NK-92 (cell line): ENCODE results near the gene TRPM7.
"Not testable (repeated sequence)": the region's sequence is repeated elsewhere in the genome, so short reads cannot be mapped to it uniquely, and the experiment has no call there.

ENCODE experiments used
- DNase-seq: peaks from one replicate; lab custom pipeline; 2025; ENCODE audit not compliant: unreplicated experiment; lab: John Stamatoyannopoulos, UW

Gene TRPM7

GRCh38 chr15:50675535-50676144, 11.0 kb downstream of the TRPM7 start:
- DNase-seq = no peak

- DNase-seq = no peak
Observed at GRCh38 chr15:50670115-50670514, 16.5 kb downstream of the TRPM7 start.

- DNase-seq = no peak
Observed at GRCh38 chr15:50669611-50670010, 17.0 kb downstream of the TRPM7 start.

DNA sequence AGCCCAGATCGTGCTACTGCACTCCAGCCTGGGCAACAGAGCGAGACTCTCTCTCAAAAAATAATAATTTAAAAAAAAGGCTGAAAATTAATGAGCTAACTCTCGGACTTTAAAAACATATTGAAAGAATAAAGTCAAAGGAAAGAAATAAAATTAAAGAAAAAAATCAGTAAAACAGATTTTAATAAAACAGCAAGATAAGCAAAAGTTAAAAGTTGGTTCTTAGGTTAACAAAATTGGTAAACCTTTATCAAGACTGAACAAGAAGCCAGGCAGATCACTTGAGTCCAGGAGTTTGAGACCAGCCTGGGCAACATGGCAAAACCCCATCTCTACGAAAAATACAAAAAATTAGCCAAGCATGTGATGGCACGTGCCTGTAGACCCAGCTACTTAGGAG, 20.7 kb downstream of the TRPM7 start:
- no peak for DNase-seq

DNA sequence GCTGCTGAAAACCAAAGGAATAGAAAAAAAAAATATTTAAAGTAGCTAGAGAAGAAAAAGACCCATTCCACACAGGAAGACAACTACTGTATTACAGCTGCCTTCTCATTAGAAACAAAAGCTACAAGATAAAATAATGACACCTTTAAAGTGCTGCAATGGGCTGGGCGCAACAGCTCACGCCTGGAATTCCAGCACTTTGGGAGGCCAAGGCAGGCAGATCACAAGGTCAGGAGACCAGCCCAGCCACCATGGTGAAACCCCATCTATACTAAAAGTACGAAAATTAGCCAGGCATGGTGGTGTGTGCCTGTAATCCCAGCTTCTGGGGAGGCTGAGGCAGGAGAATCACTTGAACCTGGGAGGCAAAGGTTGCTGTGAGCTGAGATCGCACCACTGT, 31.0 kb downstream of the TRPM7 start:
- no peak for DNase-seq

GRCh38 chr15:50653156-50653743, 33.3 kb downstream of the TRPM7 start:
- DNase-seq = no peak

- DNase-seq = no peak
Observed at GRCh38 chr15:50652671-50653070, 33.9 kb downstream of the TRPM7 start.

GRCh38 chr15:50641318-50641717, 45.3 kb downstream of the TRPM7 start:
- DNase-seq = no peak

GRCh38 chr15:50636146-50636545, 50.5 kb downstream of the TRPM7 start:
- no peak for DNase-seq

DNA sequence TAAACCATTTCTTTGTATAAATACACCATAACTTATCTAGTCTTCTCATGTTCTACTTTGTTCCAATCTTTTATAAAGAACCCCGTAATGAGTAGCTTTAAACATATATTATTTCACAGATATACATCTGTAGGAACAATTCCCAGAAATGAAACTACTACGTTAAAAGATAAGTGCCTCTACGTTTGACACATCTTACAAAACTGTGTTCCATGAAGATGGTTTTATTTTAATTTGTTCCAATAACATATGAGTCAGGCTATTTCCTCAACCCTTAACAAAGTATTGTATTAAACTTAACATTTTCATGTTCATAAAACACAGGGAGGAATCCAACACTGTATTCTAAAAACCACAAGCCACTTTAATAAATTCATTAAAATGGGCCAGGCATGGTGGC, 52.9 kb downstream of the TRPM7 start:
- DNase-seq = no peak

DNA sequence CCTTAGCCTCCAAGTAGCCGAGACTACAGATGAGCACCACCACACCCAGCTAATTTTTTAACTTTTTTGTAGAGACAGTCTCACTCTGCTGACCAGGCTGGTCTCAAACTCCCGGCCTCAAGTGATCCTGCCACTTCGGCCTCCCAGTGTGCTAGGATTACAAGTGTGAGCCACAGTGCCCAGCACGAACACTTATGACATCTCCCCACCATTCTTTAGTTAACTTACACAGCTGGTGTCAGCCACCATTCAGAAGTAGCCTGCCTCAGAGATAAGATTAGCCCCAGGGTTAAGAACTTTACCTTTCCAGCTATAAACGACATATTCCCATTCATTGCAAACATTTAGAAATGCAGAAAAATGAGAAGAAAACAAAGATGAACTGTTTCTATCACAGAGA, 58.2 kb downstream of the TRPM7 start:
- DNase-seq = no peak

DNA sequence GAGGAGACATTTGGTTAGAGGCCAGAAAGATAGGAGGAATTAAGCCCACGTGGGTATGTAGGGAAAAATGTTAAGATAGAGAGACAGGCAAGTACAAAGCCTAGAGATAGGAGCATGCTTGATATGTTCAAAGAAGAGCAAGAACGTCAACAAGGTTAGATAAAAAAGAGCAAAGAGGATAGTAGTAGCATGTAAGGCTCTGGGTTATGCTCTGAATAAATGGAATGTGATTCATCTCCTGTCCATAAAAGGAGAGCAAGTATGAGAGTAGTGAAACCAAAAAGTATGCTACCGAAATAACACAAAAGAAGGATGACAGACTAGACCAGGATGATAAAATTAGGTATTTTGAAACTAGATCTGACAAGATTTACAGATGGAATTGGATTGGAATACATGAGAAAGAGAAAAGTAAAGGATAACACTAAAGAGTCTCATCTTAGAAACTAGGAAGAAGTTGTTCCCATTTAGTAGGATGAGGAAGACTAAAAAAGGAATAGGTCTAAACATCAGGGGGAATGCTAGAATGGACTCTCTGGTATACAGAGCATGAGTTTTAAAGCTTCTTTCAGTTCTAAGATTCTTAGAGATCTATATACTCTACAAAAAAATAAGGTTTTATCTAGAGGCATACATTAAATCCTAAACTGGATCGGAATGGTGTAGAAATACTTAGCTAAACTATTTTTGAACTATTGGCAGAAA, 59.1 kb downstream of the TRPM7 start:
- no peak for DNase-seq

- DNase-seq = no peak
Observed at GRCh38 chr15:50624616-50625168, 61.9 kb downstream of the TRPM7 start.

DNA sequence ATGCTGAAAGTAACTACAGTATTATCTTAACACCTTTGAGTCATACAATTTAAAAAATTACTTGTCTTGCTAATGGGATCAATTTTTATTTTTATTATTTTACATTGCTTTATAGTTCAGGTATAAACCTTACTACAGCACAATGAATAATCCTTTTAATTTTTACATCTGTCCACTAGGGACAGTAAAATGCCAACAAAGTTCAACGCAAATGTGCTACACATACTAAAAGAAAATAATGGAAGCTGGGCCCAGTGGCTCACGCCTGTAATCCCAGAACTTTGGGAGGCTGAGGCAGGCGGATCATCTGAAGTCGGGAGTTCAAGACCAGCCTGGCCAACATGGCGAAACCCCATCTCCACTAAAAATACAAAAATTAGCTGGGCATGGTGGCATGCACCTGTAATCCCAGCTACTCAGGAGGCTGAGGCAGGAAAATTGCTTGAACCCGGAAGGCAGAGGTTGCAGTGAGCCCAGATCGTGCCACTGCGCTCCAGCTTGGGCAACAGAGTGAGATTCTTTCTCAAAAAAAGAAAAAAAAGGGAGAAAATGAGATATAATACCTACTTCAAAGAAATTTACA, 64.1 kb downstream of the TRPM7 start:
- not testable (repeated sequence) for DNase-seq

- DNase-seq = not testable (repeated sequence)
Observed at GRCh38 chr15:50616960-50617359, 69.6 kb downstream of the TRPM7 start.

DNA sequence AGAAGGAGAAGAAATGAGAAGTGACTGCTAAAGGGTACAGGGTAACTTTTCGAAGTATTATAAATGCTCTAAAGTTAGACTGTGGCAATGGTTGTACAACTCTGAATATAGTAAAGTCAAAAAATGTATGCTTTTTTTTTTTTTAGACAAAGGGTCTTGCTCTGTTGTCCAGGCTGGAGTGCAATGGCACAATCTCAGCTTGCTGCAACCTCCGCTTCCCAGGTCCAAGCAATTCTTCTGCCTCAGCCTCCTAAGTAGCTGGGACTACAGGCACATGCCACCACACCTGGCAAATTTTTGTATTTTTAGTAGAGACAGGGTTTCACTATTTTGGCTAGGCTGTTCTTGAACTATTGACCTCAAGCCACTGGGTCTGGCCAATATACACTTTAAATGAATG, 70.0 kb downstream of the TRPM7 start:
- DNase-seq = not testable (repeated sequence)

GRCh38 chr15:50613600-50613999, 73.0 kb downstream of the TRPM7 start:
- DNase-seq = no peak

GRCh38 chr15:50607129-50607528, 79.5 kb downstream of the TRPM7 start:
- DNase-seq = no peak

GRCh38 chr15:50605462-50605861, 81.1 kb downstream of the TRPM7 start:
- DNase-seq = no peak

GRCh38 chr15:50602028-50602427, 84.6 kb downstream of the TRPM7 start:
- DNase-seq = not testable (repeated sequence)

DNA sequence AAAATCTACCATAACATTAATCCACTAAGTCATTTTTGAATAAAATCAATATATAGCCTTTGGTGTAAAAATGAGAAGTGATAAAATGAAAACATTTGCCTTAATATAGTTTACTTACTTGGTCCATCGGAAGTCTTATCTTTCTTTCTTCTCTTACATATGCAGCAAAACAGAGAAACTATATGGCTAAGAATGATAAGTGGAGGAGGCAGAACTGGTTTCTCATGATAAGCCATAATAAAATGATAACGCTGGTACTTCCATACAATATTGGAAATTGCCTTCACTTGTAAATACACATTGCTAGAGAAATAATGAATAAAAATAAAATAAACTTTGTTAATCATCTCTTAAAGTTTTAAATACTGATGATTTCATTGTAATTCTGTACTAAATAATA, 92.3 kb downstream of the TRPM7 start:
- DNase-seq = no peak

- no peak for DNase-seq
Observed at GRCh38 chr15:50593761-50594160, 92.8 kb downstream of the TRPM7 start.
